Small intestine (tissue), 7 donors: ENCODE data around the gene RNF115. TPM values are rescaled to one million over a fixed set of nuclear protein-coding genes. Genes with fewer than 3 reads are reported as not detected.
A peak's percentile ranks its signal among the peaks of the same experiment; 100 is the strongest.

Experiments
- DNase-seq, 2 donors: peaks; one replicate each; pipeline versions ENCODE4 v3.0.0 to v3.0.0-alpha.2; 2013
- FAIRE-seq: peaks from 2 replicates; lab custom pipeline; 2012; peaks lifted over from hg19 to GRCh38; lab: Jason Lieb, UNC
- H3K27ac ChIP-seq, 3 donors: one replicate each; pipeline ENCODE4 v1.5.1; 2013; ENCODE audit warnings: low read length in 2 of 3, mild to moderate bottlenecking in 2 of 3, control low read depth in 1 of 3, inconsistent platforms in 1 of 3, low read depth in 1 of 3, moderate library complexity in 1 of 3
- H3K27me3 ChIP-seq, 3 donors: one replicate each; pipeline ENCODE4 v1.6.1; 2013; ENCODE audit warnings: low read length in 3 of 3, inconsistent platforms in 1 of 3; ENCODE audit not compliant: control insufficient read depth in 3 of 3, insufficient read depth in 3 of 3
- H3K36me3 ChIP-seq, 3 donors: one replicate each; pipeline ENCODE4 v1.6.1; 2013; ENCODE audit warnings: low read length in 3 of 3, inconsistent platforms in 1 of 3, low read depth in 1 of 3, mild to moderate bottlenecking in 1 of 3, moderate library complexity in 1 of 3; ENCODE audit not compliant: control insufficient read depth in 3 of 3, insufficient read depth in 2 of 3
- H3K4me1 ChIP-seq, 3 donors: one replicate each; pipeline ENCODE4 v1.6.1; 2013; ENCODE audit warnings: low read length in 2 of 3, inconsistent platforms in 1 of 3, low read depth in 1 of 3, mild to moderate bottlenecking in 1 of 3, moderate library complexity in 1 of 3; ENCODE audit not compliant: control insufficient read depth in 3 of 3, insufficient read depth in 2 of 3
- H3K4me3 ChIP-seq, 3 donors: one replicate each; pipeline ENCODE4 v1.5.1; 2013; ENCODE audit warnings: low read length in 3 of 3, control low read depth in 1 of 3, inconsistent platforms in 1 of 3, low read depth in 1 of 3, mild to moderate bottlenecking in 1 of 3, moderate library complexity in 1 of 3
- H3K9me3 ChIP-seq, 2 donors: one replicate each; pipeline ENCODE4 v1.6.1; 2013; ENCODE audit warnings: low read depth in 1 of 2, low read length in 1 of 2; ENCODE audit not compliant: control insufficient read depth in 2 of 2, insufficient read depth in 1 of 2
- whole genome bisulfite sequencing, 3 donors: extraction: QIAGEN DNeasy Blood & Tissue Kit; methylation state at CpG; one replicate each; pipeline ENCODE4 v1.1.7; 2013; 5-methylcytosine and 5-hydroxymethylcytosine counted together
- polyA plus RNA-seq, 4 donors: library from polyadenylated mRNA; stranded (reverse) in 3 of 4; unstranded in 1 of 4; fragments of 200-250 nt in 3 of 4; fragments of 120-200 nt in 1 of 4; gene quantifications; one replicate each; pipeline versions ENCODE4 v1.2.1 to v1.2.3, GENCODE V29; 2013
- donor health status: healthy with polysubstance abuse.
- donor health status: control.
- donor health status: control.
- donor health status: Bipolar disorder and iron deficiency.
- donor health status: healthy.

Gene RNF115
- polyA plus RNA-seq, 4 donors = 2.7 to 12.3 (median 4.0) TPM

DNA sequence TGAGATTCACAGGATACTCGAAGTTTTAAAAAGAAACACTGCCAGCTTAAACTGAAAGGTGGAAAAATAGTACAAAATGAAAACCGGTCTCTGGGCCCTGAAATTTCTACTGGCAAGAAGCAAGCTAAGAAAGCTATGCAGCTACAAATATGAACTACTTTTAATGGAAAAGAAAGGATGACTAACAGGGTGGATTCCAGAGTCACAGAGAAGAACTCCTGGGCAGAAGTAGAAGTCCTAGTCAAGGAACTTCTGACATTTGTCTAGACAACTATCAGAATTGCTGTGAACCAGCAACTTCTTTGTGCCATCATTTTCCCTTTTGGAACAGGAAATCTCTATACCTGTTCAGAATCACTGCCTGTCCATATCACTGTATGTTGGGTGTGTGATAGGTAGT lies 66.5 kb downstream of the RNF115 start:
- Histone ChIP-seq H3K4me1 (peaks cover 0 to 3% (median 0%) of the 10 kb centered on the region in 3 donors), H3K36me3 (peaks cover 3 to 12% (median 6%) of the 10 kb centered on the region in 3 donors), H3K27ac (no peak overlapping the region), H3K4me3 (no peak overlapping the region), H3K27me3 (no peaks in the 10 kb centered on the region), H3K9me3 (peaks cover 0 to 14% of the 10 kb centered on the region in 2 donors)
- WGBS, 3 donors = 96 to 97% (median 96%) methylated on average over 2 of the region's 2 CpGs
- DNase-seq = no peak
- no peak for FAIRE-seq

DNA sequence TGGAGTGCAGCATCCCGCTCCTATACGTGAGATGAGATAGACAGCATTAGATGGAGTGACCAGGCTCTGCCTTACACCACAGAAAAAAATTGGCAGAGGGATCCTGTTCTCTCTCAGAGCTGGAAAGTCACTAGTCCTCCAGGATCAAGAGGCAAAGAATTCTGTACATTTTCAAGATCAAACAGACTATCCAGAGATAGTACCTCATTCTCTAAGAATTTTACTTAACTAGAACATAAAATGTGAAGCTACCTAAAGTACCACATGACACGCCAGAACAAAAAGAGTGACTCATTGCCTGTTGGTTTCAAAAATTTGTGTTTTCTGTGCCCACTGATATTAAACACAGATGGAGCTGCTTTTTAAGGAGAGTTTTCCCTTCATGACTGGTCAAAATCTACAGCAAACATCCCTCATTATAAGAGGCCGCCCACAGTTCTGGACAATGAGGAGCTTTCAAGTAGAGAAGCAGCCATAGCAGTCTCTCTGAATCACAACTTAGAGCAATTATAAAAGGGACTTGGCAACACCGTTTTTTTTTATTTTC lies 72.3 kb downstream of the RNF115 start:
- 87 to 94% (median 89%) methylated on average over 5 of the region's 5 CpGs for WGBS, 3 donors
- Histone ChIP-seq H3K27me3 (no peaks in the 10 kb centered on the region), H3K36me3 (peaks cover 9 to 22% (median 14%) of the 10 kb centered on the region in 3 donors), H3K9me3 (no peaks in the 10 kb centered on the region), H3K27ac (no peak overlapping the region), H3K4me3 (no peak overlapping the region), H3K4me1 (no peaks in the 10 kb centered on the region)
- no peak for FAIRE-seq
- no peak for DNase-seq

DNA sequence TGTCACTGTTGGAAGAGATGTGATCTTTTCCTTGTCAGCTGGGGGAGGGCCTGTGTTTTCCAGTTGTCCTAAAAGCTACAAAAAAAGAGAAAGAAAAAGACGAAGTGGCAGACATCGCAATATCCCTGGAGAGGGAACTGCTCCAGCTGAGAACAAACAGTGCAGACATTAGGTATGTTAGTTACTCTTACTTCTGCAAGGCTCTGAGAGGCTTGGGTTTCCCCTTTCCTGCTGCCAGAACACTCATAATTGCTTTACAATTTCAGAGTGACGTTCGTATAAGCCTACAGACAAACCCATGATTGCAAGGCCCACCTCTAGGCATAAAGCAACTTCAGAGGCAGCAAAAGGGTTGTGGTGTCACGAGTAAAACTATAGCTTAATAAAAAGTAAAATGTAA lies 73.5 kb downstream of the RNF115 start:
- Histone ChIP-seq H3K36me3 (peaks cover 11 to 29% (median 13%) of the 10 kb centered on the region in 3 donors), H3K4me3 (no peak overlapping the region), H3K4me1 (no peaks in the 10 kb centered on the region), H3K27me3 (no peaks in the 10 kb centered on the region), H3K27ac (no peak overlapping the region), H3K9me3 (no peaks in the 10 kb centered on the region)
- FAIRE-seq (no peak), DNase-seq (no peak)
- 82 to 94% (median 93%) methylated on average over 5 of the region's 5 CpGs for WGBS, 3 donors

GRCh38 chr1:145747398-145748247 lies 76.3 kb downstream of the RNF115 start:
- Histone ChIP-seq H3K4me1 (no peaks in the 10 kb centered on the region), H3K9me3 (no peaks in the 10 kb centered on the region), H3K27ac (no peak overlapping the region), H3K27me3 (no peaks in the 10 kb centered on the region), H3K4me3 (no peak overlapping the region), H3K36me3 (peaks cover 13 to 35% (median 16%) of the 10 kb centered on the region in 3 donors)
- DNase-seq = no peak
- WGBS, 3 donors = 92 to 95% (median 92%) methylated on average over 9 of the region's 9 CpGs
- no peak for FAIRE-seq

- H3K27ac ChIP-seq = no peak overlapping the region
- no peak overlapping the region for H3K4me3 ChIP-seq
- 46 to 60% (median 54%) methylated on average over 4 of the region's 4 CpGs for WGBS, 3 donors
- no peaks in the 10 kb centered on the region for H3K9me3 ChIP-seq
- FAIRE-seq (no peak), DNase-seq (peak in 1 of 2 donors; percentile 22)
- H3K27me3 ChIP-seq = no peaks in the 10 kb centered on the region
- no peaks in the 10 kb centered on the region for H3K4me1 ChIP-seq
- H3K36me3 ChIP-seq = peaks cover 2 to 13% (median 4%) of the 10 kb centered on the region in 3 donors
These were observed 83.6 kb downstream of the RNF115 start for GRCh38 chr1:145740269-145740668.

- Histone ChIP-seq H3K9me3 (no peaks in the 10 kb centered on the region), H3K27ac (no peak overlapping the region), H3K4me1 (no peaks in the 10 kb centered on the region), H3K27me3 (no peaks in the 10 kb centered on the region), H3K4me3 (no peak overlapping the region), H3K36me3 (no peaks in the 10 kb centered on the region)
- FAIRE-seq (no peak), DNase-seq (no peak)
- WGBS, 3 donors = 98 to 100% (median 100%) methylated on average over 1 of the region's 1 CpG
These were observed 87.7 kb downstream of the RNF115 start for GRCh38 chr1:145736191-145736590.

GRCh38 chr1:145730900-145731299 lies 93.0 kb downstream of the RNF115 start:
- FAIRE-seq (no peak), DNase-seq (no peak)
- no peak overlapping the region for H3K27ac ChIP-seq
- no peaks in the 10 kb centered on the region for H3K4me1 ChIP-seq
- 88 to 99% (median 95%) methylated on average over 3 of the region's 3 CpGs for WGBS, 3 donors
- H3K4me3 ChIP-seq = no peak overlapping the region
- H3K27me3 ChIP-seq = no peaks in the 10 kb centered on the region
- no peaks in the 10 kb centered on the region for H3K9me3 ChIP-seq
- no peaks in the 10 kb centered on the region for H3K36me3 ChIP-seq

DNA sequence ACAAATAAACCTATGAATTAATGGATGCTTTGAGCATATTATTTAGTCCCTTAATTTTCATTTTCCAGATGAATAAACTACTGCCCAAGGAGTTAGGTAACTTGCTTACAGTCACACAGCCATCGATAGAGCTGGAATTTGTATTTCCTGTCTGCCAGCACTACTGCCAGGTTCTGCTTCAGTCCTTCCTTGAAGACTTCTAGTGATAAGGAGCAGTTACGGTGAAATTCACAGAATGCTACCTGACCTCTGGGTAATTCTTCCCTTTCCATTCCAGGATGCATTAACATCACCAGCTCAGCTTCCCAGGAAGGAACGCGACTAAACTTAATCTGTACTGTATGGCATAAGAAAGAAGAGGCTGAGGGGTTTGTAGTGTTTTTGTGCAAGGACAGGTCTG lies 93.4 kb downstream of the RNF115 start:
- FAIRE-seq (no peak), DNase-seq (peak; percentile 26 to 51)
- H3K4me1 ChIP-seq = no peaks in the 10 kb centered on the region
- no peaks in the 10 kb centered on the region for H3K27me3 ChIP-seq
- H3K36me3 ChIP-seq = no peaks in the 10 kb centered on the region
- H3K9me3 ChIP-seq = no peaks in the 10 kb centered on the region
- WGBS, 3 donors = 51 to 74% (median 53%) methylated on average over 4 of the region's 4 CpGs
- peak overlapping the region in 2 of 3 donors; percentile 27 to 32 for H3K27ac ChIP-seq
- no peak overlapping the region for H3K4me3 ChIP-seq
